Measurements from ENCODE around the gene CDCA4. TPM values are rescaled to one million over a fixed set of nuclear protein-coding genes. Genes with fewer than 3 reads are reported as not detected.

CDCA4 gene
- total RNA-seq, 1 donor from 2014 or later = 4.1 TPM

- H3K4me1 ChIP-seq = peaks cover 10% of the 10 kb centered on the region
- no peak for DNase-seq
- no peaks in the 10 kb centered on the region for H3K27me3 ChIP-seq
- no peaks in the 10 kb centered on the region for H3K36me3 ChIP-seq
- no peak overlapping the region for H3K4me3 ChIP-seq
- intact Hi-C loops (cut with DNase I) = no loop called here
- ATAC-seq = no peak
- H3K27ac ChIP-seq = peak overlapping the region; percentile 21
- no peak for TF ChIP-seq CTCF (IDR thresholded peaks at IDR 0.05)
- H3K9me3 ChIP-seq = no peaks in the 10 kb centered on the region
Measured at GRCh38 chr14:105026033-105026785, 5.3 kb upstream of the CDCA4 start.

DNA sequence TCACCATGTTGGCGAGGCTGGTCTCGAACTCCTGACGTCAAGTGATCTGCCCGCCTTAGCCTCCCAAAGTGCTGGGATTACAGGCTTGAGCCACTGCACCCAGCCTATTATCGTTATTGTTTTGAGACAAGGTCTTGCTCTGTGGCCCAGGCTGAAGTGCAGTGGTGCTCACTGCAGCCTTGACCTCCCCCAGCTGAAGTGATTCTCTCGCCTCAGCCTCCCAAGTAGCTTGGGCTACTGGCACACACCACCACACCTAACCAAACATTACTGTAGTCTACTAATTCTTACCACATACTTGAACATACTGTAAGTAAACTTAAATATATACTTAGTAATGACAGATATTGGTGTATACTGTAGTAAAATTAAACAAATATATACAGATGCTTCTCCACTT, 4.5 kb upstream of the CDCA4 start:
- no peaks in the 10 kb centered on the region for H3K36me3 ChIP-seq
- H3K27me3 ChIP-seq = no peaks in the 10 kb centered on the region
- DNase-seq (no peak), ATAC-seq (no peak)
- no peak for TF ChIP-seq CTCF (IDR thresholded peaks at IDR 0.05)
- no peak overlapping the region for H3K27ac ChIP-seq
- no peak overlapping the region for H3K4me3 ChIP-seq
- H3K9me3 ChIP-seq = no peaks in the 10 kb centered on the region
- H3K4me1 ChIP-seq = peaks cover 10% of the 10 kb centered on the region
- intact Hi-C loops (cut with DNase I) = no loop called here

DNA sequence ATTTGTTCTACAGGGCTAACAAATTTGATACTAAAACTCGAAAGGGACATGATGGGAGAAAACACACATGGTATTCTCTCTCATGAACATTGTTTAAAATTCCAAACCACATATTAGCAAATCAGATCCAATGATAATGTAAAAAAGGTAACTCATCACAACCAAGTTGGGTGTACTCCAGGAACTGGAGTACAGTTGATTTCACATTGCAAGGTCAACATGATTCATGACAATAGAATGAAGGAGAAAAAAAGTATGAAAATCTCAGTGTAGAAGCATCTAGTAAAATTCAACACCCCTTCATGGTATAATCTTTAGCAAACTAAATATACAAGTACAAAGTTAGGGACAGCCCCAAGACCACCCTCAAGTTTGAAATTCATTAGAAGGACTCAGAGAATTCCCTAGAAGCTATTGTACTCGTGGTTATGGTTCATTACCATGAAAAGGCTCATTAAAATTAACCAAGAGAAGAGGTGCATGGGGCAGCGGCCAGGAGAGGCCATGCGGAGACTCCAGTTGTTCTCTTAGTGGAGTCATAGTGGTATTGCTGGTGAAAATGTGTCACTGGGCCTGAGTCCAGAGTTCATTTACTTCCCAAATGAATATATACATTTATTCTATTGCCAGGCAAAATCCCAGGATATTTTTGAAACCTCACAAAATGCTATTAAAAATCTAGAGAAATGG, 3.1 kb upstream of the CDCA4 start:
- Histone ChIP-seq H3K9me3 (no peaks in the 10 kb centered on the region), H3K27me3 (no peaks in the 10 kb centered on the region), H3K27ac (peak overlapping the region; percentile 14), H3K4me1 (peaks cover 24% of the 10 kb centered on the region), H3K36me3 (no peaks in the 10 kb centered on the region), H3K4me3 (no peak overlapping the region)
- no peak for ATAC-seq
- intact Hi-C loops (cut with DNase I) = no loop called here
- DNase-seq = no peak
- no peak for TF ChIP-seq CTCF (IDR thresholded peaks at IDR 0.05)

GRCh38 chr14:105023144-105023543, 2.3 kb upstream of the CDCA4 start:
- DNase-seq (no peak), ATAC-seq (no peak)
- H3K36me3 ChIP-seq = no peaks in the 10 kb centered on the region
- H3K9me3 ChIP-seq = no peaks in the 10 kb centered on the region
- no peaks in the 10 kb centered on the region for H3K27me3 ChIP-seq
- peaks cover 27% of the 10 kb centered on the region for H3K4me1 ChIP-seq
- TF ChIP-seq CTCF (IDR thresholded peaks at IDR 0.05) = no peak
- intact Hi-C loops (cut with DNase I) = no loop called here
- no peak overlapping the region for H3K4me3 ChIP-seq
- no peak overlapping the region for H3K27ac ChIP-seq

DNA sequence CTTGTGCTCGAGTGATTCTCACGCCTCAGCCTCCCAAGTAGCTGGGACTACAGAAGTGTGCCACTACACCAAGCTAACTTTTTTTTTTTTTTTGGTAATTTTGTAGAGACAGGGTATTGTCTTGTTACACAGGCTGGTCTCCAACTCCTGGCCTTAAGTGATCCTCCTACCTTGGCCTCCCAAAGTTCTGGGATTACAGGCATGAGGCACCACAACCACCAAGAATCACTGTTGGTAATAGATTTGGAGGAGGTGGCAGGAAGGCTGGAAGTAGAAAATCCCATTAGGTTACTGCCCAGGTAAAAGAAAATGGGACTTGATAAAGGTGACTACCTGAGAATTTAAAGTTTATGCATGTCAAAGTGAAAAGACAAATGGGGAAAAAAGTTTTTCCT, 1.4 kb upstream of the CDCA4 start:
- ATAC-seq = no peak
- intact Hi-C loops (cut with DNase I) = no loop called here
- Histone ChIP-seq H3K27ac (no peak overlapping the region), H3K9me3 (no peaks in the 10 kb centered on the region), H3K27me3 (no peaks in the 10 kb centered on the region), H3K4me1 (peaks cover 27% of the 10 kb centered on the region), H3K4me3 (peak overlapping the region; percentile 80), H3K36me3 (no peaks in the 10 kb centered on the region)
- TF ChIP-seq CTCF (IDR thresholded peaks at IDR 0.05) = no peak
- DNase-seq = no peak
